ENCODE measurements around the gene EMILIN2.

EMILIN2 gene

DNA sequence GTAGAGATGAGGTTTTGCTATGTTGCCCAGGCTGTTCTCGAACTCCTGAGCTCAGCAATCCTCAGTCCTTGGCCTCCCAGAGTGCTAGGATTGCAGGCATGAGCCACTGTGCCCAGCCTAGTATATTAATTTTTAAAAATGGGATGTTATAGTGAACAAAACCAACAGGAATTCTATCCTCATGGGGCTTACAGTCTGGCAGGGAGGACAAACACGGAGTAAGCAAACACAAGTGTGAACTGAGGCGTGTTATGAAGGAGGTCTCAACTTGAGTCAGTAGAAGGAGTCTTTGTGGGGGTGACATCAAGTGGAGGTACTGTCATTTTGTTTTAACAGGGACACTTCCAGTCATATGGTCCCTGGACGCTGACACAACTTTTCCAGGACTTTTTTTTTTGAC, 33.1 kb downstream of the EMILIN2 start:
- DNase-seq = no peak

DNA sequence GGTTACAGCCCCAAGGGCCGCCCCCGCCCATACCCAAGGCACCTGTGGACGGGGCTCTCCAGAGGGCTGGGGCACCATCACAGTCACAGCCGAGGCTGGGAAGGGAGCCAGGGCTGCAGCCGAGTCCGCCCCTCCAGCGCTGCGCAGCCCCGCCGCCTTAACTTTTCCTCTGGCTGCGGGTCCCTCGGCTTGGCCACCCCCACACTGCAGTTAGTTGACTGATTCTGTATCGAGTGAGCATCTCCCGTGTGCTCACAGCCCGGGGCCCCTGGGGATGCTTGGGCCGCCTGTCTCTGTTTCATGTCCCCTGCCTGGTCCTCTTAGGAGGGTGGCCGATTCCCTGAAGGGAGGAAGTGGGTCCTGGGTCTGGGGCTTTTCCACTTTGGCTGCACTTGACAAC, 33.7 kb downstream of the EMILIN2 start:
- no peak for DNase-seq

DNA sequence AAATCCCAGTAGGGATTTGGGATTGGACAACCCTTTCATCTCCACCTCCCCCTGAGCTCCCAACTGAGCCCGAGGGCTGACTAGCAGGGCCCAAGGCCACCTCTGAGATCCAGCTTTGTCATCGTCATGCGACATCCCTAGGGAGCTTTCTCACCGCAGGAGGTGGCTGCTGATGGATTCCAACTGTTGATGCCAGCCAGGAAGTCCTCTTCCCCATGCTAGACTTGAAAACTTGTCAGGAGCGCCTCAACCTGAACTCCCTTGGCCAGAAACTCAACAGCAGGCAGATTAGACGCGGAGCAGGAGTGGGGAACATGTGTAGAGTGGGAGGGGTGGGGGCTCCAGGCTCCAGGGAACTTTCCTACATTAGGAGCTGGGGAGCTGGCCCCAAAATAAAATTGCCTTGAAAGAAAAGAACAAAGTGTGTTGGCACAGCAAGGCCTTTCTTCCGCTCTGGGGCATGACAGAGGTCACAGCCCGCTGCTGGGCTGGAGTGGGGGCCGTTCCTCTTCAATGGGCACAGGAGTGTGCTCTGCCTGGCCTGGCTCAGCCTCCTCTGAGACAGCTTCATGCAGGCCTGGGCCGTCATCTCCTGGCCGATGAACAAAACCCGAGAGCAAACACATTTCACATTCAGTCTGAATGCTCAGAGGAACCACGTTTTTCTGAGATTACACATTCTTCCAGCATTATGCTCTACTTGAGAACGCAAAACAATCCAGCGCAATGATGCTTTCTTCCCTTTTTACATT, 34.5 kb downstream of the EMILIN2 start:
- DNase-seq = no peak

DNA sequence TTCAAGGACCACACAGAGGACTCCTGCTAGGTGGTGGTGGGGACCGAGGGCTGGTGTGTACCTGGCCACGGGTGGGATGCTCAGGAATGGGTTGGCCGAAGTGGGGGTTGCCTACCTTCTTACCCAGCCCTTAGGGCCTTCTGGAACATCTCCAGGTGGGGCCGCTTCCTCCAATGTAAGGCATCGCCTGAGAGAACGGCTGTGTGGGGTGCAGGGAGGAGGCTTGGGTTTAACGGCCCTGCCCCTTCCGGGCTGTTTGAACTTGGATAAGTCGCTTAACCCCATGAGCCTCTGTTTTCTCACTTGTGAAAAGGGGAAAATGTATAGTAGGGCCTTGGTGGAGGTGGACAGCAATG, 35.0 kb downstream of the EMILIN2 start:
- DNase-seq = peak; percentile 34

DNA sequence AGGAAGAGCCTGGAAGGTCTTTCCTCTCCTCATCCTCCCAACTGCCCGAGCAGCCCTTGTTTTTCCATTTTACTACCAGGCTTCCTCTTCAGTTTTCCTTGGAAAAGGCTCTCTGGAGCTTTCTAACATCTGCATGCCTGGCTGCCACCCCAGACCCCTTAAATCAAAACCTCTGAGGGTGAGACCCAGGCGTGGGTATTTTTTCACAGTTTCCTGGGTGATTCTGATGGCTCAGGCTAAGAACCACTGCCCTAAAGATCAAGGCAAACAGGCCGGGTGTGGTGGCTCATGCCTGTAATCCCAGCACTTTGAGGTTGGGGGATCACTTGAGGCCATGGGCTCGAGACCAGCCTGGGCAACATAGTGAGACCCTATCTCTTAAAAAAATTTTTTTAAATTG, 35.4 kb downstream of the EMILIN2 start:
- no peak for DNase-seq

DNA sequence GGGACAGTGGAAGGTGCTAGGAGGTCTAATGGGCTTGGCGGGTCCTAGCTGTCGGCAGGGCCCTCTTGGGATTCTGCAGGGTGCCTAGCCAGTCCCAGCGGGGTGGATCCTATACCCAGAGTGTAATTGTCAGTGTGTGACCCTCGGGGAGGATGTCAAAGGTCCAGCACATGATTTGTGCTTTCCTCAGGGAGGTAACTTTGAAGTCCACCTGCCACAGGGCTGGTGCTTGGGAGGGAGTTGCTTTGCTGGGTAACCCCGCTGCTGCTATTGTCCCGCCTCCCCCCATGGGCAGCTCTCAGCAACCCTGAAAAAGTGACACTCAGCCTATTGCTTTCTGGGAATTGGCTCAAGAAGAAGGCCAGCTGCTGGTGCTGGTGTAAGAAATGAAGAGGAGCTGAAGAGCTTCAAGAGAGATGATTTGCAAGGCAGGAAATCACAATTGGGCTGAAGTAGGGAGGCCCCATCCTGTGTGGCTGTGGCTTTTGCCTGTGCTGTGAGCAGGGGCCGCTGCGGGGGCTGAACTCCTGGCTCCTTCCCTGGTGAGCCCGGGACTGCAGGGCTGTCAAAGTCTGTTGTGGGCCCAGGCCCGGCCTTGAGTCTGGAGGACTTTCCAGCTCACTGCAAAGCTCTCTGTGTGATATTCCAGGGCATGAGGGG, 36.4 kb downstream of the EMILIN2 start:
- peak; percentile 65 for DNase-seq

DNA sequence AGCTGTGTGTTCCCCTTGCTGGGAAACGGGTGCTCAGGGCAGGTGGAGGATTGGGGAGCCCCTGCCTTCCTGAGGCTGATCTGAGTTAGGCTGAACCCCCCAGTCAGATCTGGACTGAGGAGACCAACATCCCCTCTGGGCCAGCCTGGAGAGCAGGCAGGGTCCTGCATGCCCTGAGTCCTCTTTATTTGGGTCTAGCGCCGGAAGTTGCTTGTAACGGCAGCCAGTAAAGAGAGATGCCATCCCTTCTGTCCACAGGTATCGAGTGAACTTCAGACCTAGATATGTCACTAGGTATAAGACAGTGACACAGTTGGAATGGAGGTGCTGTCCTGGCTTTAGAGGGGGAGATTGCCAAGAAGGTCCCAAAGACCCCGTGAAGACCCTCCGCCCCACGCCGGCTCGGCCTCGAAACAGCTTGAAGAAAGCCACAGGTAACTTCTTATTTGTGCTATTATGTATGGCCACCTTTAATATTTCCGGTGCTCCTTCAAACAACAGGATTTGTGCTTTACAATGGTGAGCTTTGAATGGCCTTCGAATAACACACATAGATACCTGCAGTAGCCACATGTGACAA, 38.0 kb downstream of the EMILIN2 start:
- no peak for DNase-seq

DNA sequence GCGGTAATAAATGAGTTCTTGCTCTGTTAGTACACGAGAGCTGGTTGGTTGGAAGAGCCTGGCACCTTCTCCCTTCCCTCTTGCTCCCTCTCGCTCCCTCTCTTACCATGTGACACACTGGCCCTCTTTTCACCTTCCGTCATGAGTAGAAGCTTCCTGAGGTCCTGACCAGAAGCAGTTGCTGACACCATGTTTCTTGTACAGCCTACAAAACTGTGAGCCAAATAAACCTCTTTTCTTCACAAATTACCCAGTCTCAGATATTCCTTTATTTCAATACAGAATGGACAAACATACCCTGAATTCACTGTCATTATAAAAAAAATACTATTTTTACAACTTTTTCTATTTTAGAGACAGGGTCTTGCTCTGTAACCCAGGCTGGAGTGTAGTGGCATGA, 40.7 kb downstream of the EMILIN2 start:
- DNase-seq = no peak

DNA sequence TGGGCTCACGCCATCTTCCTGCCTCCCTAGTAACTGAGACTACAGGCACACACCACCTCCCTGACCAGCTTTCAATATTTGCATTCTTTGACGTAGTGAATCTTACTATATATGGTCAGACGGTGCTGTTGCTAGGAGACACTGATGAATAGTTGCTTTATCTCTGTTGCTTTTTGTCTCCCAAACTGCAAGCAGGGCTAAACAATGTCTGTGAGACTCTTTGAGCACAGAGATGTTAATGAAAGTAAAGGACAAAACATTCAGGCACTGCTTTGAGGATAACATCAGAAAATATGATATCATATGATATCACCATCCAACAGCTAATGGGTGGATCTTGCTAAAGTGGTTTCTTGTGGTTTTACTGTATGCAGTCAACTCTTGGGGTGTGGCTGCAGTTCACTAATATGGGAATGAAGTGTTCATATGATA, 43.0 kb downstream of the EMILIN2 start:
- no peak for DNase-seq

DNA sequence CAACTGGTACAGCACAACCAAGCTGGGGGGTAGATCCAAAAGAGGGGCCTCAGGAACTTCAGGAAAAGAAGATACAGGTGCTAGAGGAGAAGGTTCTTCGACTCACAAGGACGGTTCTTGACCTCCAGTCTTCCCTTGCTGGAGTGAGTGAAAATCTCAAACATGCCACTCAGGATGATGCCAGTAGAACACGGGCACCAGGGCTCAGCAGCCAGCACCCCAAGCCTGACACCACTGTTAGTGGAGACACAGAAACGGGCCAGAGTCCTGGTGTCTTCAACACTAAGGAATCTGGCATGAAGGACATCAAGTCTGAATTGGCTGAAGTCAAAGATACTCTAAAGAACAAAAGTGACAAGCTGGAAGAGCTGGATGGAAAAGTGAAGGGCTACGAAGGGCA, 43.8 kb downstream of the EMILIN2 start:
- DNase-seq = no peak

DNA sequence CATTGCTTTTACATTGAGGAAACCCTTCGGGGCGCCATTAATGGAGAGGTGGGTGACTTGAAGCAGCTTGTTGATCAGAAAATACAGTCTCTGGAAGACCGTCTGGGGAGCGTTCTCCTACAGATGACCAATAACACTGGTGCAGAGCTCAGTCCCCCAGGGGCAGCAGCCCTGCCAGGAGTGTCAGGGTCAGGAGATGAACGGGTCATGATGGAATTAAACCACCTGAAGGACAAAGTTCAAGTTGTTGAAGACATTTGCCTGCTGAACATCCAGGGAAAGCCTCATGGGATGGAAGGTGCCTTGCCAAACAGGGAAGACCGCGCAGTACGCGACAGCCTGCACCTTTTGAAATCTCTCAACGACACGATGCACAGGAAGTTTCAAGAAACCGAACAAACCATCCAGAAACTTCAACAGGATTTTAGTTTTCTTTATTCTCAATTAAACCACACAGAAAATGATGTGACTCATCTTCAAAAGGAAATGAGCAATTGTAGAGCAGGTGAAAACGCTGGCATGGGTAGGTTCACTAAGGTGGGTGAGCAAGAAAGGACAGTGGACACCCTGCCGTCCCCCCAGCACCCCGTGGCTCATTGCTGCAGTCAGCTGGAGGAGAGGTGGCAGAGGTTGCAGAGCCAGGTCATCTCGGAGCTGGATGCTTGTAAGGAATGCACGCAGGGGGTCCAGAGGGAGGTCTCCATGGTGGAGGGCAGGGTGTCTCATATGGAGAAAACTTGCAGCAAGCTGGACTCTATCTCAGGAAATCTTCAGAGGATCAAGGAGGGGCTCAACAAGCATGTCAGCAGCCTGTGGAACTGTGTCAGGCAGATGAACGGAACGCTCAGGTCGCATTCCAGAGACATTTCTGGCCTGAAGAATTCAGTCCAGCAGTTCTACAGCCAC, 45.0 kb downstream of the EMILIN2 start:
- no peak for DNase-seq

DNA sequence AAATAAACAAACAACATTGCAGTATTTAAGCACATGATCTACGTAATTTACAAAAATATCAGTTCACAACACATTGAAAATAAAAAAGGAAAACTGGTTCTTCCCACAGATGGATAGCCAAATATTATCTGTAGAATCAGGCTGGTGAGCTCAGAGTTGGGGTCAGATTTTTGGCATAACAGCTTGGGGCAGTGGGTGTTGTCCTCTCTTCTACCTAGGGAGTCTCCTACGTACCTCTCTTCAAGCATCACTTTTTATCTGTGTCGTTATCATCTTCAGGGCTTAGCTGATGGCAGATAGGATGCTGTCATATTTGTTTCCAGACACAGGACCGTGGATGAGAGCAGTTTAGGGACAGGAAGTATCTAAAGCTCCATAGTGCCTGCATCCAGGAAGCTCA, 46.2 kb downstream of the EMILIN2 start:
- DNase-seq = no peak

DNA sequence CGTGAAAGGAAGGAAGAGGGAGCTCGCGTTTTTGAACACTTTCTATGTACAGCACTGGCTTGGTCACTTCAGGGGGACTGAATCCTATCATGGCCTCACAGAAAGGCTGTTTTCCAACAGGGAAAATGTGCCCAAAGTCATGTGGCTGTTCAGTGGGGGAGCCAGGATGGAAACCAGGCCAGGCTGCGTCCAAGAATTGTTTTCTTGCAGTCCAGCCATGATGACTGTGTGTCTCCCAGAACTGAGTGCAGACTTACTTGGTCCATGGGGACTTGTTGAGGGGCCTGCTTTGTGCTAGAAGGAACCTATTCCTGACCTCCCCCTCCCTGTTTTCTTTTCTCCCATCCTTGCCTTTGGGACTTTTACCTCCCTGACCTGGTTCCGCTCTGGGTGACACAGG, 46.9 kb downstream of the EMILIN2 start:
- DNase-seq = no peak

DNA sequence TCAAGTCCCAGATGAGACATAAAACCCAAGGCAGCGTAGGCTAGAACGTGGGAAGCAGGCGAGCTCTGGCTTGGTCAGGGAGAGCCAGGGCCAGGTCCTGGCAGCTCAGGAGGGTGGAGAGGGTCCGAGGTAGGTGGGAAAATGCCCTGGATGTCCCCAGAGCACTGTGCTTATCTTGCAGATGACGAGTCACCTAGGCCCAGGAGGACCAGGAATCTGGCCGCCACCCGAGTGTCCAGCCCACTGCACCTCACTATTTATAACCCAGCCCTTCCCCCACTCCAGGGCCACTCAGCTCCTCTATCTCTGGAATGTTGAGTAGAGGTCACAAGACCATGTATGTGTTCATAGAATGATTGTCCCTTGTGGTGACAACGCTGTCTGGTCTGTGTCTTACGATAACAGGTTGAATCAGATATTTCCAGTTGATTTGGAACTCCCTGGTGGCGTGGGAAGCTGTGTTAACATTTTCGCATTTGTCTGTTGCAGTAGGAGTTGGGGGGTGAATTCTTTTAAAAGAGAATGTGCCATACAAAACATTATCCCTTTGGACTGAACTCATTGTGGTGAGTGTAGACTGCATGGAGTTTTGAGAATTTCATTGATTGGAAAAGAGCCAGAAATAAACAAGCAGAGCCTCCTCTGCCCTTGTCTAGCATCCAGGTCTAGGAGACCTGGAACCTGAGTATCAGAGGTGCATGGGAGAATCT, 47.5 kb downstream of the EMILIN2 start:
- DNase-seq = no peak

DNA sequence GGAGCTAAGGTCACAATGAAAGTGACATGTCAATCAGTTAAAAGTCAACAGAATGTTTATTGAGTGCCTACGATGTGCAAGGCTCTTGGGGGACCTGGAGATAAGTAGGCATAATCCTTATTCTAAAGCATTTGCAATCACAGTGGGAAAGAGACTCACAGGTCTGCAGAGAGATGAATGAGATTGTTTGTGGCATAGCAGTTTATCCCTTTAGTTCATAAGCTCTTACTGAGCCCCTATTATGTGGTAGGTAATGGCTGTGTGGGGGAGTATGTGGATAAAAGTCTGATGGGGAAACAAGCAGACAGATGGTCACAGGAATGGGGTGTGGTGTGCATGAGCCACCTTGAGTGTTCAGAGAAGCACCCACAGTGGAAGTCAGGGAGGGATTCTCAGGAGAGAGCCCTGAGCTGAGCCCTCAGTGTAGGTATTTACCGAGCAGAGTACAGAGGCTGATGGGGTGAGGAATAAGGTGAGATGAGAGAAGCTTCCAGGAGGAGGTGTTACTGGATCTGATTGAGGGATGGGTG, 48.1 kb downstream of the EMILIN2 start:
- DNase-seq = no peak

DNA sequence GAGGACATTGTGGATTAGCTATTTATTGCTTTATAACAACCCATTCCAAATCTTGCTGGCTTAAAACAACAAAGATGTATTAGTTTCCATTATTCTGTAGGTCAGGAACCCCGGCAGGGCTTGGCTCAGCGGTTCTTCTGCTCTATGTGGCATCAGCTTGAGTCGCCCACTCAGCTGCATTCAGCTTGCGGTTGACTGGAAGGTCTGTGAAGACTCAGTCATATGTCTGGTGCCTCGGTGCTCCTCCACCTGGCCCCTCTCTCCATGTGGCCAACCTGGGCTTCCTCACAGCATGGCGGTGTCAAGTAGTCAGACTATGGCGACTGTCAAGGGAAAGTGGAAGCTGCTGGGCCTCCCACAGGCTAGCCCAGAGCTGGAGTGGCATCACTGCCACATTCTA, 48.6 kb downstream of the EMILIN2 start:
- DNase-seq = no peak

DNA sequence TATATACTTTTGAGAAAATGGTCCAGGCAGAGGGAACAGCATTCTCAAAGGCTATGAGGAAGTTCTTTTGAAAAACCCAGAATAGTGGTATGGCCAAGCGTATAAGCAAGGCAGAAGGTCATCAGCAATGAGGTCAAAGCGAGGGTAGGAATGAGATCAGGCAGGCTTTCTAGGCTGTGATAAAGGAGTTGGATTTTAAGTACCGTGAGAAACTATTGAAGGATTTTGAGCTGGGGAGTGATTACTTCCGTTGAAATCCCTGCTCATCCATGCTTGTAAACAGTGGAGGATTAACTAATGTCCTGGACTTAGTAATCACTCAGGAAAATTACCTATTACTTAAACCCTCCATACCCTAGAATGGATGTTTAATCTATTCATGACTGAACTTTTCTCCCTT, 50.2 kb downstream of the EMILIN2 start:
- no peak for DNase-seq

DNA sequence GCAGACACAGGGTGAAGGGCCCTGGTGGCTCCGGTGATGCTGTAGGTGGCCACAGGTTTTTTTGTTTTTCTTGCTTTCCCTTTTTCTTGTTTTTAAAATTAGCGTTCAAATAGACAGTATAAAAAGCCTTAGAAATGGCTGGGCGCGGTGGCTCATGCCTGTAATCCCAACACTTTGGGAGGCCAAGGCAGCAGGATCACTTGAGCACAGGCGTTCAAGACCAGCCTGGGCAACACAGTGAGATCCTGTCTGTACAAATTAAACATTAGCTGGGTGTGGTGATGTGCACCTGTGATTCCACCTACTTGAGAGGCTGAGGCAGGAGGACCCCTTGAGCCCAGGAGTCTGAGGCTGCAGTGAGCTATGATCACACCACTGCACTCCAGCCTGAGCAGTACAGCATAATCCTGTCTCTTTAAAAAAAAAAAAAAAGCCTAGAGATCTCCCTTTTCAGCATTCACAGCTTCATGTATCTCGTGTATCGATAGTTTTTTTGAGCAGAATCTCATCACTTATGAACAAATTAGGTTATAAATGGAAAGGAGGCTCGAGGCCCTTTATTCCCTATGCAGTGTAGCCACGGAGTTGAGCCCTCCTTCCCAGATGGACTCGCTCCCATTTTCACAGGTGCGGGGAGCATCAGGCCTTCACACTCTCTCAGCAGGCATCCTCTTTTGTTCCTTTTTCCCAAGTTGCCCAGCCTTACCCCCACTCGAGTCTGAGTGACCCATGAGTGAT, 50.8 kb downstream of the EMILIN2 start:
- DNase-seq = no peak

DNA sequence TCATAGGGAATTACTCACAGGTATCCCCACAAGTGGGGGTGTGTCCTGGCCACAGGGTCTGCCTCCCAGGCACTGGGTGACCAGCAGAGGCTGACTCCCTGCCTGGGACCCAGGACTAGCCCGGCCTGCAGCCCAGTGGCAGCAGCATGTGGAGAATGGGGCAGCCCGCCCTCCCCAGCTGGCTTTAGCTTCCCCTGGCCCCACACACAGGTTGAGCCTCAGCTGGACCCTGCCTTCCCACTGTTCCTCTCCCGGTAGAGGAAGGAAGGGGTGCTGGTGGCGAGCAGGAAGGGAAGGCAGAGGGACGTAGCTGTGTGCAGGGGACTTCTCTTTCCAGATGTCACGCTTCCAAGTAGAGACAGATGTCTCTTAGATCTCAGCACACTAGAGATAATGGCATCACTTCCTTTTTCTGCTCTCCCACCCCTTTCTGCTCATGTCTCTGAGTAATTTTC, 51.4 kb downstream of the EMILIN2 start:
- DNase-seq = no peak

DNA sequence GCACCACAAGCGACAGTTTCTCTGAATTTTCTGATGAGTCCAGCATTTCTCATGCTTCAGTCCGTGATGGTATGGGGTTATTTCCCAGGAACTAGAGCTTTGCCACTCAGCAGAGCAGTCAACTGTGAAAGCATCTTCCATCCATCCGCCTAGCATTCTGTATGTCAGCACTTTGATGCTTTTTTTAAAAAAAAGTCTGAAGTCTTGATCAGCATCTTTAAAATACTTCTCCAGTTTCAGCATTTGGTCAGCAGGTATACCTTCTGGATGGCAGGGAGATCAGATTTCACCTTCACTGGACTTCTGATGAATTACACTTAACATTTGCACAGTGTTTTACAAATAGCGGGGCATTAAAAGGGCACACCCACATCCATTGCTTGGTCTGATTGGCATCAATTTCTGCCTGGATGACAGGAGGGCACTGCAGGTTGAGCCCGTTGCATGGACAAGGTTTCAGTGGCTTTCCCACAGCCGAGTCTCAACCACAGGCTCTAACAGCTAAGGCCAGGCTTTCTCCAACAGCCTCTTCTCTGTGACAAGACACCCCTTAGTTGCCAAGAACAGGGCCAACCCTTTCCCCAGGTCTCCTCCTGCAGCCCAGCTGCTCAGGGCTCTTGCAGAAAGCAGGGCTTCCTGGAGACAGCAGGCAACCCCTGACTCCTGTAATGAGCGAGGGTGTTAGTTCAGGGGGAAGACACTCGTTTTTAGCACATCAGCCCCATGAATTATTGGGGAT, 54.0 kb downstream of the EMILIN2 start:
- no peak for DNase-seq

DNA sequence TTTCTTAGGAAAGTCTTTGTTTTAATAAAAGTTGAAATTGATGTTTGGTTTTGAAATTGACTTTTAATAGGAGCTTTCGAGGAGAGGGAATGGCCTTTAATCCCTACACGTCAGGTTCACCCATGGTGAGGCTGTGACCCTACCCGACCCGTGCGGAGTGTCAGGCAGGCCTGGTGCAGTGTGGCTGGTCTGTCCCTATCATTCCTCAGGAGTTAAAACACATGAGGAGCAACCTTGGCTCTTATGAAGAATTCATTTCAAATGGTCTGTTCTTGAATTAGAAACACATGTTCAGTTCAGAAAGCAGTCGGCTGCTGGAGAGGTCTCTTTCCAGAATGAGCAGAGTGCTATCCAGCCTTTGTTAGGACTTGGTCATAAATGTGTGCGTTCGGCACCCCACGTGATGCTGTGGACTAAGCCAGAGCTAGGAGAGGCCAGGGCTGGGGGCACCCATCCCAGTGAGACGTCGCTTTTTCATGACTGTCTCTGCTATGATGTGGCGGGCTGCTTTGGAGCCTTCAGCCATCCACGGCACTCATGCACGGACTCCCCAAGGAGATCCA, 54.7 kb downstream of the EMILIN2 start:
- no peak for DNase-seq
